ENCODE data around the gene TAS2R1. TPM values are rescaled to one million over a fixed set of nuclear protein-coding genes. Genes with fewer than 3 reads are reported as not detected.

Gene TAS2R1
- total RNA-seq, 1 experiment from 2014 or later, result not detected

GRCh38 chr5:9627541-9627940, 2.6 kb downstream of the TAS2R1 start:
- Histone ChIP-seq H3K9me3 (ENCODE audit: control insufficient read depth in 1 of 2, insufficient read depth in 1 of 2, low read depth in 1 of 2, low read length in 2 of 2) (peaks cover 0 to 7% of the 10 kb centered on the region in 2 experiments; a peak in 2 of 4 replicates), H2AFZ (ENCODE audit: low read depth, low read length, poor library complexity, severe bottlenecking) (no peak overlapping the region), H3K79me2 (ENCODE audit: insufficient read depth, low read length) (no peaks in the 10 kb centered on the region), H3K4me1 (ENCODE audit: control insufficient read depth in 1 of 2, insufficient read depth in 2 of 2, low read length in 2 of 2) (no peaks in the 10 kb centered on the region), H3K9ac (ENCODE audit: low read length) (no peak overlapping the region), H4K20me1 (ENCODE audit: insufficient read depth) (no peaks in the 10 kb centered on the region), H3K27ac (ENCODE audit: low read depth, low read length) (no peak overlapping the region), H3K4me2 (ENCODE audit: low read length) (no peak overlapping the region), H3K36me3 (ENCODE audit: control insufficient read depth in 1 of 2, insufficient read depth in 2 of 2, low read length in 2 of 2) (no peaks in the 10 kb centered on the region), H3K9me2 (ENCODE audit: insufficient read depth) (no peaks in the 10 kb centered on the region), H3K27me3 (ENCODE audit: insufficient read depth, low read length) (no peaks in the 10 kb centered on the region), H3K4me3 (replicated peaks in 1 of 2; ENCODE audit: low read depth in 1 of 2, low read length in 2 of 2) (no peak overlapping the region)
- TF ChIP-seq MAX (IDR thresholded peaks at IDR 0.05), result no peak
- no peak for TF ChIP-seq EZH2phosphoT487 (IDR thresholded peaks at IDR 0.05; ENCODE audit: borderline replicate concordance)
- TF ChIP-seq ELF1 (IDR thresholded peaks at IDR 0.05; ENCODE audit: borderline replicate concordance, low read depth), result no peak
- no peak for TF ChIP-seq YY1 (IDR thresholded peaks at IDR 0.05; ENCODE audit: extremely low read depth, insufficient replicate concordance, low read depth, low read length)
- no peak for TF ChIP-seq TCF7L2 (IDR thresholded peaks at IDR 0.05; ENCODE audit: borderline replicate concordance, extremely low read depth, insufficient read depth, insufficient read length)
- no peak for TF ChIP-seq POLR2AphosphoS5 (IDR thresholded peaks at IDR 0.05; ENCODE audit: low read depth, low read length)
- no peak for TF ChIP-seq REST (IDR thresholded peaks at IDR 0.05; ENCODE audit: low read depth)
- TF ChIP-seq EGR1 (IDR thresholded peaks at IDR 0.05; ENCODE audit: low read depth), result no peak
- TF ChIP-seq EZH2 (IDR thresholded peaks at IDR 0.05), result no peak
- no peak for TF ChIP-seq SRF (IDR thresholded peaks at IDR 0.05; ENCODE audit: low read depth)
- TF ChIP-seq FOSL1 (IDR thresholded peaks at IDR 0.05; ENCODE audit: low read depth), result no peak
- no peak for TF ChIP-seq CBX3 (IDR thresholded peaks at IDR 0.05; ENCODE audit: low read depth)
- no peak for TF ChIP-seq JUND (IDR thresholded peaks at IDR 0.05)
- TF ChIP-seq, protein P1, sequence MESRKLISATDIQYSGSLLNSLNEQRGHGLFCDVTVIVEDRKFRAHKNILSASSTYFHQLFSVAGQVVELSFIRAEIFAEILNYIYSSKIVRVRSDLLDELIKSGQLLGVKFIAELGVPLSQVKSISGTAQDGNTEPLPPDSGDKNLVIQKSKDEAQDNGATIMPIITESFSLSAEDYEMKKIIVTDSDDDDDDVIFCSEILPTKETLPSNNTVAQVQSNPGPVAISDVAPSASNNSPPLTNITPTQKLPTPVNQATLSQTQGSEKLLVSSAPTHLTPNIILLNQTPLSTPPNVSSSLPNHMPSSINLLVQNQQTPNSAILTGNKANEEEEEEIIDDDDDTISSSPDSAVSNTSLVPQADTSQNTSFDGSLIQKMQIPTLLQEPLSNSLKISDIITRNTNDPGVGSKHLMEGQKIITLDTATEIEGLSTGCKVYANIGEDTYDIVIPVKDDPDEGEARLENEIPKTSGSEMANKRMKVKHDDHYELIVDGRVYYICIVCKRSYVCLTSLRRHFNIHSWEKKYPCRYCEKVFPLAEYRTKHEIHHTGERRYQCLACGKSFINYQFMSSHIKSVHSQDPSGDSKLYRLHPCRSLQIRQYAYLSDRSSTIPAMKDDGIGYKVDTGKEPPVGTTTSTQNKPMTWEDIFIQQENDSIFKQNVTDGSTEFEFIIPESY (IDR thresholded peaks at IDR 0.05; ENCODE audit: extremely low read depth, insufficient replicate concordance, low read length), result no peak
- TF ChIP-seq ZNF274 (IDR thresholded peaks at IDR 0.05; ENCODE audit: low read depth, low read length), result no peak
- no peak for TF ChIP-seq POLR2A (IDR thresholded peaks at IDR 0.05; ENCODE audit: borderline replicate concordance, extremely low read depth, insufficient read depth, insufficient read length)
- TF ChIP-seq ZFX (IDR thresholded peaks at IDR 0.05), result no peak
- intact Hi-C loops (cut with micrococcal nuclease), result no loop called here
- ChIA-PET POLR2A (no interaction called here), RAD21 (ENCODE audit: low non-redundant PET in 1 of 2, low total read pairs in 2 of 2, uncharacterized antibody in 2 of 2, unreplicated experiment in 2 of 2) (no interaction called here), CTCF (no interaction called here)
- DNase-seq (ENCODE audit: low read depth, low spot score) (no peak), ATAC-seq (no peak)
- no TSS peak for BruUV-seq (replicated peaks)

Data from HCT116 (cell line).